Stomach (tissue), 9 donors: ENCODE results near the gene RAB31. TPM values are rescaled to one million over a fixed set of nuclear protein-coding genes. Genes with fewer than 3 reads are reported as not detected.

Source experiments
- DNase-seq, 2 donors: peaks; one replicate each; pipeline versions ENCODE4 v3.0.0 to v3.0.0-alpha.2; 2013 to 2019
- H3K27ac ChIP-seq, 5 donors: fragments of 200-600 bp in 4 of 5; sonication (generic) in 4 of 5; one replicate each; pipeline ENCODE4 v1.5.1; 2013 to 2019; ENCODE audit warnings: mild to moderate bottlenecking in 1 of 5, moderate library complexity in 1 of 5
- H3K27me3 ChIP-seq, 3 donors: fragments of 200-600 bp; sonication (generic); one replicate each; pipeline ENCODE4 v1.5.1; 2017 to 2019; ENCODE audit warnings: mixed run types in 1 of 3
- H3K36me3 ChIP-seq, 4 donors: fragments of 200-600 bp; sonication (generic); 1 replicate in 3 of 4; 2 replicates in 1 of 4; pipeline ENCODE4 v1.5.1; 2016 to 2019
- H3K4me1 ChIP-seq, 4 donors: fragments of 200-600 bp; sonication (generic); one replicate each; pipeline ENCODE4 v1.5.1; 2016 to 2019
- H3K4me3 ChIP-seq, 4 donors: fragments of 200-600 bp; sonication (generic) in 3 of 4; one replicate each; pipeline ENCODE4 v1.5.1; 2016 to 2019; ENCODE audit warnings: mild to moderate bottlenecking in 1 of 4
- H3K9me3 ChIP-seq, 4 donors: fragments of 200-600 bp; sonication (generic); one replicate each; pipeline ENCODE4 v1.5.1; 2016 to 2019
- EP300 ChIP-seq: sonication (generic); formaldehyde crosslinking; IDR thresholded peaks from one replicate; pipeline ENCODE4 v1.6.1; 2017; ENCODE audit warnings: antibody characterized with exemption
- POLR2A ChIP-seq, 4 donors: fragments of 450-650 bp; IDR thresholded peaks; one replicate each; pipeline ENCODE4 v1.6.1; 2016; ENCODE audit warnings: antibody characterized with exemption in 4 of 4, control low read depth in 2 of 4, mild to moderate bottlenecking in 1 of 4, moderate library complexity in 1 of 4
- POLR2AphosphoS5 ChIP-seq, 3 donors: sonication (generic); formaldehyde crosslinking; IDR thresholded peaks; one replicate each; pipeline ENCODE4 v1.6.1; 2016; ENCODE audit warnings: antibody characterized with exemption in 3 of 3
- WGBS, 5 donors: extraction: QIAGEN DNeasy Blood & Tissue Kit in 3 of 5; methylation state at CpG; one replicate each; pipeline versions ENCODE4 v1.1.5 to v1.1.7; 2013 to 2018; 5-methylcytosine and 5-hydroxymethylcytosine counted together
- intact Hi-C: fragments of 100-400 bp; cut with DNase I; formaldehyde crosslinking; loops from one replicate; pipeline ENCODE4 v1.15.1; 2023; ENCODE audit warnings: low total_unique reads
- polyA plus RNA-seq, 3 donors: library from polyadenylated mRNA; stranded (reverse); fragments of 200-250 nt; gene quantifications; one replicate each; pipeline ENCODE4 v1.2.3, GENCODE V29; 2013
- total RNA-seq, 5 donors: library from RNA; depleted of rRNA; stranded (reverse); fragments of >200 nt; gene quantifications; one replicate each; pipeline versions ENCODE4 v1.1.0 to v1.2.3, GENCODE V29; 2014 to 2016
- TF ChIP-seq, protein P1 (sequence below), 7 experiments: fragments of 450-650 bp in 4 of 7; fragments of 200-600 bp in 3 of 7; sonication (generic) in 3 of 7; IDR thresholded peaks; one replicate each; pipeline ENCODE4 v1.5.1; 2016 to 2019; ENCODE audit warnings: antibody characterized with exemption in 7 of 7, control low read depth in 2 of 7, mild to moderate bottlenecking in 1 of 7
- donor health status: healthy with polysubstance abuse.
- donor health status: Bipolar disorder and iron deficiency.
- donor health status: healthy.

RAB31 gene
- total and polyA plus RNA-seq, 8 donors = 10.1 to 65.5 (median 36.8) TPM

- Histone ChIP-seq H3K36me3 (peaks cover 0 to 17% (median 13%) of the 10 kb centered on the region in 4 donors), H3K4me3 (no peak overlapping the region), H3K9me3 (no peaks in the 10 kb centered on the region), H3K27ac (peak overlapping the region in 2 of 5 donors; percentile 38 to 44), H3K27me3 (no peaks in the 10 kb centered on the region), H3K4me1 (peaks cover 0 to 36% (median 5%) of the 10 kb centered on the region in 4 donors)
- intact Hi-C loops = no loop called here
- peak in 1 of 2 donors; percentile 59 for DNase-seq
- TF ChIP-seq POLR2AphosphoS5 (IDR thresholded peaks at IDR 0.05) (no peak), POLR2A (IDR thresholded peaks at IDR 0.05) (no peak), EP300 (no peak)
- TF ChIP-seq, protein P1, sequence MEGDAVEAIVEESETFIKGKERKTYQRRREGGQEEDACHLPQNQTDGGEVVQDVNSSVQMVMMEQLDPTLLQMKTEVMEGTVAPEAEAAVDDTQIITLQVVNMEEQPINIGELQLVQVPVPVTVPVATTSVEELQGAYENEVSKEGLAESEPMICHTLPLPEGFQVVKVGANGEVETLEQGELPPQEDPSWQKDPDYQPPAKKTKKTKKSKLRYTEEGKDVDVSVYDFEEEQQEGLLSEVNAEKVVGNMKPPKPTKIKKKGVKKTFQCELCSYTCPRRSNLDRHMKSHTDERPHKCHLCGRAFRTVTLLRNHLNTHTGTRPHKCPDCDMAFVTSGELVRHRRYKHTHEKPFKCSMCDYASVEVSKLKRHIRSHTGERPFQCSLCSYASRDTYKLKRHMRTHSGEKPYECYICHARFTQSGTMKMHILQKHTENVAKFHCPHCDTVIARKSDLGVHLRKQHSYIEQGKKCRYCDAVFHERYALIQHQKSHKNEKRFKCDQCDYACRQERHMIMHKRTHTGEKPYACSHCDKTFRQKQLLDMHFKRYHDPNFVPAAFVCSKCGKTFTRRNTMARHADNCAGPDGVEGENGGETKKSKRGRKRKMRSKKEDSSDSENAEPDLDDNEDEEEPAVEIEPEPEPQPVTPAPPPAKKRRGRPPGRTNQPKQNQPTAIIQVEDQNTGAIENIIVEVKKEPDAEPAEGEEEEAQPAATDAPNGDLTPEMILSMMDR (IDR thresholded peaks at IDR 0.05) = no peak
- 34 to 40% (median 35%) methylated on average over 9 of the region's 9 CpGs for WGBS, 5 donors
Observed at GRCh38 chr18:9734189-9734588, 26.1 kb downstream of the RAB31 start.

DNA sequence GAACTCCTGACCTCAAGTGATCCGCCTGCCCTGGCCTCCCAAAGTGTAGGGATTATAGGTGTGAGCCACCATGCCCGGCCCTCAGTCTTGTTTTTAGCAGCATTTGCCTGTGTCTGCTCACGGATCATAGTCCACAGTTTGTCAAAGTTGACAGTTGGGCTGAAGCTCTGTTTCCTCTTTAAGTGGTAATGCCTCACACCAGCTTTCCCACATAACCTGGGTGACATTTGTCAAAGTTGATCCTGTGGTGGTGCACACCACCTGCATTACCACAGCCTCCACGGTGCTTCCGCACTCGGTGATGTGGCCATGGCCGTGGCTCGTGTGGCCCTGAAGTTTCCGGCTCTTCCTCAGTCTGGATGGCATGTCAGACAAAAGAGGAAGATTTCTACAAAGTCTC lies 27.1 kb downstream of the RAB31 start:
- Histone ChIP-seq H3K27me3 (no peaks in the 10 kb centered on the region), H3K9me3 (no peaks in the 10 kb centered on the region), H3K4me3 (no peak overlapping the region), H3K4me1 (peaks cover 0 to 36% (median 5%) of the 10 kb centered on the region in 4 donors), H3K27ac (no peak overlapping the region), H3K36me3 (peaks cover 0 to 17% (median 13%) of the 10 kb centered on the region in 4 donors)
- WGBS, 5 donors = 76 to 93% (median 85%) methylated on average over 9 of the region's 9 CpGs
- no peak for TF ChIP-seq EP300
- no peak for TF ChIP-seq POLR2A (IDR thresholded peaks at IDR 0.05)
- TF ChIP-seq, protein P1 (IDR thresholded peaks at IDR 0.05) = no peak
- no peak for TF ChIP-seq POLR2AphosphoS5 (IDR thresholded peaks at IDR 0.05)
- DNase-seq = no peak
- intact Hi-C loops = no loop called here

GRCh38 chr18:9735879-9736278 lies 27.8 kb downstream of the RAB31 start:
- Histone ChIP-seq H3K4me1 (peaks cover 0 to 32% (median 5%) of the 10 kb centered on the region in 4 donors), H3K9me3 (no peaks in the 10 kb centered on the region), H3K27me3 (no peaks in the 10 kb centered on the region), H3K27ac (no peak overlapping the region), H3K36me3 (peaks cover 0 to 17% (median 13%) of the 10 kb centered on the region in 4 donors), H3K4me3 (no peak overlapping the region)
- intact Hi-C loops = no loop called here
- no peak for DNase-seq
- 73 to 91% (median 74%) methylated on average over 4 of the region's 4 CpGs for WGBS, 5 donors
- TF ChIP-seq, protein P1 (IDR thresholded peaks at IDR 0.05) = no peak
- no peak for TF ChIP-seq POLR2A (IDR thresholded peaks at IDR 0.05)
- no peak for TF ChIP-seq EP300
- TF ChIP-seq POLR2AphosphoS5 (IDR thresholded peaks at IDR 0.05) = no peak

DNA sequence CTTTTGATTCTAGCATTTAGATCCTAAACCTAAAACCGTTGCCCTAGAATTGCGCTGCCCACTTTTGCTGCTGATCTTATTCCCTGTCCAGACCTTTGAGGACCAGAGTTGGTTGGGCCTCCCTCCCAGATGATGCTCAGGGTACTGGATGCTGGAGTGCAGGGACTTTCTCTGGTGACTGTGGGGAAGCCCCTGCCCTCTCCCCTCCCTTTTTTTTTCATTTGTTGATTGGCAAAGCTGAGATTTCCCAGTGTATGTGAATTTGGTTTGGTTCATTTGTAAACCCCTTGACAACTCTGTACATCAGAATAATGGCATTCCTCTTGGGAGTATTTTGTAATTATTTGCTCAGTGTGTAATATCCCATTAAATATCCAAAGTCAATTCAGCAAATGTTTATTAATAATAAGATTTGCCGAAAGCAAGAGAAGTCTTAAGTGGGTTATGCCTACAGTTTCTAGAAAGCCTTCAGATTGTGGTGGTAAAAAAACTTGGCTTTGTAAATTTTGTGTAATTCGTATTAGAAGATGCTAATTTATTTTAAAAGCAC lies 28.3 kb downstream of the RAB31 start:
- intact Hi-C loops = no loop called here
- WGBS, 5 donors = 41 to 64% (median 43%) methylated on average over 4 of the region's 4 CpGs
- DNase-seq = no peak

More for the DNA sequence above, 28.3 kb downstream of the RAB31 start:
- Histone ChIP-seq H3K9me3 (no peaks in the 10 kb centered on the region), H3K27me3 (no peaks in the 10 kb centered on the region), H3K36me3 (peaks cover 0 to 17% (median 13%) of the 10 kb centered on the region in 4 donors), H3K4me1 (peaks cover 0 to 29% (median 5%) of the 10 kb centered on the region in 4 donors), H3K4me3 (no peak overlapping the region), H3K27ac (no peak overlapping the region)
- TF ChIP-seq, protein P1 (IDR thresholded peaks at IDR 0.05) = no peak
- TF ChIP-seq POLR2AphosphoS5 (IDR thresholded peaks at IDR 0.05) (no peak), EP300 (no peak), POLR2A (IDR thresholded peaks at IDR 0.05) (no peak)
